Gastroesophageal sphincter (tissue), 4 donors: ENCODE measurements around the gene APOBR. TPM values are rescaled to one million over a fixed set of nuclear protein-coding genes. Genes with fewer than 3 reads are reported as not detected.
A peak's percentile ranks its signal among the peaks of the same experiment; 100 is the strongest.

Source experiments
- ATAC-seq: fragments of 150-250 bp; one replicate; pipeline ENCODE4 v1.9.1; 2016; ENCODE audit warnings: mild to moderate bottlenecking, moderate library complexity
- H3K27ac ChIP-seq, 4 donors: fragments of 200-600 bp; sonication (generic) in 3 of 4; 1 replicate in 3 of 4; 2 replicates in 1 of 4; pipeline ENCODE4 v1.5.1; 2016 to 2019
- H3K27me3 ChIP-seq: fragments of 200-600 bp; sonication (generic); one replicate; pipeline ENCODE4 v1.5.1; 2019
- H3K36me3 ChIP-seq, 2 donors: fragments of 200-600 bp; sonication (generic); one replicate each; pipeline ENCODE4 v1.5.1; 2019; ENCODE audit warnings: control low read depth in 1 of 2
- H3K4me1 ChIP-seq, 3 donors: fragments of 200-600 bp; sonication (generic); 1 replicate in 2 of 3; 2 replicates in 1 of 3; pipeline ENCODE4 v1.5.1; 2016 to 2019; ENCODE audit warnings: control low read depth in 2 of 3
- H3K4me3 ChIP-seq, 2 donors: fragments of 200-600 bp; sonication (generic); one replicate each; pipeline ENCODE4 v1.5.1; 2019; ENCODE audit warnings: mild to moderate bottlenecking in 1 of 2, moderate library complexity in 1 of 2
- H3K9me3 ChIP-seq, 3 donors: fragments of 200-600 bp; sonication (generic); one replicate each; pipeline ENCODE4 v1.5.1; 2017 to 2019; ENCODE audit warnings: control low read depth in 2 of 3
- EP300 ChIP-seq: sonication (generic); formaldehyde crosslinking; IDR thresholded peaks from one replicate; pipeline ENCODE4 v1.6.1; 2017; ENCODE audit warnings: antibody characterized with exemption, mild to moderate bottlenecking
- POLR2A ChIP-seq, 2 donors: fragments of 450-650 bp; IDR thresholded peaks; one replicate each; pipeline ENCODE4 v1.6.1; 2017; ENCODE audit warnings: antibody characterized with exemption in 2 of 2, mild to moderate bottlenecking in 2 of 2, moderate library complexity in 1 of 2
- POLR2AphosphoS5 ChIP-seq: sonication (generic); formaldehyde crosslinking; IDR thresholded peaks from one replicate; pipeline ENCODE4 v1.6.1; 2017; ENCODE audit warnings: antibody characterized with exemption
- WGBS, 2 donors: methylation state at CpG; one replicate each; pipeline ENCODE4 v1.1.5; 2018; ENCODE audit warnings: low coverage in 1 of 2; 5-methylcytosine and 5-hydroxymethylcytosine counted together
- total RNA-seq, 4 donors: library from RNA; depleted of rRNA; stranded (reverse); fragments of >200 nt; gene quantifications; one replicate each; pipeline ENCODE4 v1.1.0, GENCODE V29; 2016
- TF ChIP-seq, protein P1 (sequence below), 4 experiments: fragments of 200-600 bp in 2 of 4; fragments of 450-650 bp in 2 of 4; sonication (generic) in 1 of 4; IDR thresholded peaks; one replicate each; pipeline ENCODE4 v1.5.1; 2017 to 2019; ENCODE audit warnings: antibody characterized with exemption in 4 of 4, mild to moderate bottlenecking in 2 of 4, moderate library complexity in 2 of 4

The APOBR gene
- total RNA-seq, 4 donors from 2014 or later, result 1.2 to 3.1 (median 1.5) TPM

DNA sequence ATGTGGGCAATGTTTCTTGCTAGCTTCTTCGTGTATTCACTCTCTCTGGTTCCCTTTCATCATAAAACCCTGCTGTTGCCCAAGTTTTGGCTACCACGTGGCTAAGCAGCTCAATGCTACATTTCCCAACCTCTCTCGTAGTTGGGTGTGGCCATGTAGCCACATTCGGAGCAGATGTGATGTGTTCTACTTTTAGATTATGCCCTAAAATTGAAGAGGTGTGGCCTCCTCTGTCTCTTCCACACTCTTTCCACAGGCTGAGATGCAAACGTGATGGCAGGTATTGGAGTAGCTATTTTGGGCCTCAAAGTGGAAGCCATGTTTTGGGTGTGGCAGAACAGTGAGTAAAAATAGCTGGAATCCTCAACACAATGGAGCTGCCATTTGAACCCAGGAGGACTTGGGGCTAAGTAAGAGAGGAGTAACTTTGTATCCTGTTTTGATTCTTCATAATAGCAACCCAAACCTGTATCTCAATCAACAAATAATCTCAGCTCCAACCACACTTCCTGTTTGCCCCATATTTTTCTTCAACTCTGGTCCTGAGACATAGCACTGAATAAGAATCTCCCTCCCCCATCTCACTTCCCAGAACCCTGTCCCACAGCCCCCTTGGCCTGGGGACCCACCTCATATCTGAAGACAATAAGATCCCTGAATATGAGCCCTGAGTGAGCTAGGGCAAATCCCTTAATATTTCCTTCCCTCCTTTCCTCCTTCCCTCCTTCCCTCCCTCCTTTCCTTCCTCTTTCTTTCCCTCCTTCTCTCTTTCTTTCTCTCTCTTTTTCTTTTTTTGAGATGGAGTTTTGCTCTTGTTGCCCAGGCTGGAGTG lies 40.3 kb downstream of the APOBR start:
- TF ChIP-seq POLR2A (IDR thresholded peaks at IDR 0.05), result peak in 1 of 2 donors; percentile 26
- TF ChIP-seq EP300, result no peak
- peak; percentile 37 for TF ChIP-seq POLR2AphosphoS5
- ATAC-seq, result peak; percentile 58
- WGBS, 2 donors, result 57 to 88% methylated on average over 1 to 5 of the region's 5 CpGs
- H3K36me3 ChIP-seq, result peaks cover 0 to 33% of the 10 kb centered on the region in 2 donors
- H3K9me3 ChIP-seq, result no peaks in the 10 kb centered on the region
- H3K4me3 ChIP-seq, result no peak overlapping the region
- peaks cover 4 to 78% (median 8%) of the 10 kb centered on the region in 3 donors for H3K4me1 ChIP-seq
- peak overlapping the region in 3 of 4 donors; percentile 70 to 93 (median 76) for H3K27ac ChIP-seq
- H3K27me3 ChIP-seq, result no peaks in the 10 kb centered on the region

DNA sequence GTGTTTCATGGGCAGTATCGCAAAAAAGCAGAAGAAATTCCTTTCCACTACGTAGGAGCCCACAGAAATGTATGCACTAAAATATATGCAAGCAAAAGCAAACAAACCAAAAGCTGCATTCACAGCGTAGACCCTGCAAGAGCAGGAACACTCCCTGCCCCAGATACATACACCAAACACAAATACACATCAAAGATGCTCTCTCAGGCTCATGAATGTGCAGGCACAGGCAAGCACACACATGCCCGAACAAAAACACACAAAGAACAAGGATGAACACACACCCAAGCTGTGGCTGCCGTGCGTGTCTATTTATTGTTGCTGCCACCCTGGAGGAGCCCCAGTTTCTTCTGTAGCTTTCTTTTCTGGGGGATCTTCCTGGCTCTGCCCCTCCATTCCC lies 42.6 kb downstream of the APOBR start:
- no peak for ATAC-seq
- TF ChIP-seq POLR2A (IDR thresholded peaks at IDR 0.05) (no peak), EP300 (no peak), POLR2AphosphoS5 (no peak)
- TF ChIP-seq, protein P1, sequence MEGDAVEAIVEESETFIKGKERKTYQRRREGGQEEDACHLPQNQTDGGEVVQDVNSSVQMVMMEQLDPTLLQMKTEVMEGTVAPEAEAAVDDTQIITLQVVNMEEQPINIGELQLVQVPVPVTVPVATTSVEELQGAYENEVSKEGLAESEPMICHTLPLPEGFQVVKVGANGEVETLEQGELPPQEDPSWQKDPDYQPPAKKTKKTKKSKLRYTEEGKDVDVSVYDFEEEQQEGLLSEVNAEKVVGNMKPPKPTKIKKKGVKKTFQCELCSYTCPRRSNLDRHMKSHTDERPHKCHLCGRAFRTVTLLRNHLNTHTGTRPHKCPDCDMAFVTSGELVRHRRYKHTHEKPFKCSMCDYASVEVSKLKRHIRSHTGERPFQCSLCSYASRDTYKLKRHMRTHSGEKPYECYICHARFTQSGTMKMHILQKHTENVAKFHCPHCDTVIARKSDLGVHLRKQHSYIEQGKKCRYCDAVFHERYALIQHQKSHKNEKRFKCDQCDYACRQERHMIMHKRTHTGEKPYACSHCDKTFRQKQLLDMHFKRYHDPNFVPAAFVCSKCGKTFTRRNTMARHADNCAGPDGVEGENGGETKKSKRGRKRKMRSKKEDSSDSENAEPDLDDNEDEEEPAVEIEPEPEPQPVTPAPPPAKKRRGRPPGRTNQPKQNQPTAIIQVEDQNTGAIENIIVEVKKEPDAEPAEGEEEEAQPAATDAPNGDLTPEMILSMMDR (IDR thresholded peaks at IDR 0.05), result no peak
- Histone ChIP-seq H3K36me3 (peaks cover 0 to 33% of the 10 kb centered on the region in 2 donors), H3K27ac (peak overlapping the region in 3 of 4 donors; percentile 91 to 98 (median 93)), H3K4me1 (peaks cover 1 to 76% (median 8%) of the 10 kb centered on the region in 3 donors), H3K9me3 (no peaks in the 10 kb centered on the region), H3K27me3 (no peaks in the 10 kb centered on the region), H3K4me3 (peak overlapping the region; percentile 54 to 63)
- 70 to 71% methylated on average over 2 to 5 of the region's 6 CpGs for WGBS, 2 donors

DNA sequence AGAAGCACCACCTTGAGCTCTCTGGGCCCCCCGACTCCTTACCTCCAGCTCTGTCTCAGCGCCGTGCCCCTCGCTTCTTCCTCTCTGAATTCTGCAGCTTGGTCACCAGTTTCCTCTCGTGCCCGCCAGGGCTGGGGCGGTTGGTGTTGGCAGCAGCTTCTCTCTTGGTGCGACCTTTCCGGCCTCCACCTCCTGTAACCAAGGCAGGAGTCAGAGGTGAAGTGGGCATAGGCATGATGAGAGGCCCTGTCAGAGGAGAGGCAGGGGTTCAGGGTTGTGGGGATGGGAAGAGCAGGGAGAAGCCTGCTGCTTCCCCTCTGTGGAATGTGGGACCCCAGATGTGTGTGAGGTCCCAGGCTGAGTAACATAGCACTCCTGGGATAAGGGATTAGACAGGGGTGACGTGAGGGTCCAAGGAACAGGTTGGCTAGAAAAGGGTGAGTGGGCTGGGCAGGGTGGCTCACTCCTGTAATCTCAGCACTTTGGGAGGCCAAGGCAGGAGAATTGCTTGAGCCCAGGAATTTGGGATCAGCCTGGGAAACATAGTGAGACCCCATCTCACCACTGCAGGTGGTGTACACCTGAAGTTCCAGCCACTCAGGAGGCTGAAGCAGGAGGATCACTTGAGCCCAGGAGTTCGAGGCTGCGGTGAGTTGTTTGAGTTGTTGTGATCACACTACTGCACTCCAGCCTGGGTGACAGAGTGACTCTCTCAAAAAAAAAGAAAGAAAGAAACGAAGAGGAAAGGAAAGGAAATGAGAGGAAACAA lies 43.7 kb downstream of the APOBR start:
- no peaks in the 10 kb centered on the region for H3K27me3 ChIP-seq
- TF ChIP-seq, protein P1 (IDR thresholded peaks at IDR 0.05), result no peak
- TF ChIP-seq POLR2A (IDR thresholded peaks at IDR 0.05) (no peak), EP300 (no peak), POLR2AphosphoS5 (no peak)
- no peak for ATAC-seq
- peak overlapping the region; percentile 86 to 98 (median 92) for H3K27ac ChIP-seq
- H3K9me3 ChIP-seq, result no peaks in the 10 kb centered on the region
- 90 to 94% methylated on average over 7 to 9 of the region's 13 CpGs for WGBS, 2 donors
- H3K36me3 ChIP-seq, result peaks cover 0 to 33% of the 10 kb centered on the region in 2 donors
- H3K4me3 ChIP-seq, result peak overlapping the region; percentile 54 to 63
- peaks cover 0 to 66% (median 8%) of the 10 kb centered on the region in 3 donors for H3K4me1 ChIP-seq

DNA sequence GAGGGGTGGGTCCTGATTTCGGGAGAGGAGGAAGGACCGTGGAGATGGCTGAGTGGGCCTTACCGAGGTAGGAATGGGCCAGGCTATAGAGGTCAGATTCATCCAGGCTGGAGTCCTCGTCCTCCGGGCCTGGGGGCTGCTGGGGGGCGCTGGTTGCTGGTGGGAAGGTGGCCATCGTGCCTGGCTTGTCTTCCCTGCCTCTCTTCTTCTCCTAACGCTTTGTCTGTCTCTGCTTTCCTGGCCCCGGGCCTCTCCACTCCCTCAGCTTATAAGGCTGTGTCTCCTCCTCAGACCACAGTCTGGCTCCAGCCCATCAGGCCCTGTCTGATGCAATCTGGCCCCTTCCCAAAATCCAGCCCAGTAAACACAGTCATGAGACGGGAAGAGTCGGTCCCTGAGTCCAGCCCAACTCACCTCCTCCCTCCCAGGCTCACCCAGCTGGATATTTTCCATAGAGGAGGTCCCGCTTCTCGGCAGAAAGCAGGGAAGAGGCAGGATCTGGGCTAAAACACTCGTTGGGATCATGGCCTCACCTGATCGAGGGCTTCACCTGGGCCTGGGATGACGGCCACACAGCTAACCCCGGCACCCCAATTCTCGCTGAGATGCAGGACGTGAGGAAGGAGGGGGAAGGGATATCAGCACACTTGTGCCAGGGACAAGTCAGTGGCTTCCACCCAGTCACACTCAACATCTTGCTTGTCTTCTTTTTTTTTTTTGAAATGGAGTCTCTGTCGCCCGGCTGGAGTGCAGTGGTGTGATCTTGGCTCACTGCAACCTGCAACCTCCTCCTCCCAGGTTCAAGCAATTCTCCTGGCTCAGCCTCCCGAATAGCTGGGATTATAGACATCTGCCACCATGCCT lies 44.5 kb downstream of the APOBR start, which contains the start of gene NUPR1:
Gene NUPR1, minus strand, starts transcription at position 242 of the 864 bp plus-strand sequence. Its CDS starts 67 bp downstream, at position 175.
- peak; percentile 98 for ATAC-seq

More for the DNA sequence above, 44.5 kb downstream of the APOBR start, which contains the start of gene NUPR1:
- 16 to 27% methylated on average over 9 to 11 of the region's 22 CpGs for WGBS, 2 donors
- Histone ChIP-seq H3K4me1 (peaks cover 0 to 58% (median 8%) of the 10 kb centered on the region in 3 donors), H3K27me3 (no peaks in the 10 kb centered on the region), H3K36me3 (peaks cover 0 to 26% of the 10 kb centered on the region in 2 donors), H3K9me3 (no peaks in the 10 kb centered on the region), H3K27ac (peak within 1 kb of the TSS; percentile 86 to 98 (median 92)), H3K4me3 (peak within 1 kb of the TSS; percentile 54 to 63)
- TF ChIP-seq POLR2AphosphoS5 (peak; percentile 97), POLR2A (IDR thresholded peaks at IDR 0.05) (peak; percentile 66 to 87), EP300 (no peak)
- TF ChIP-seq, protein P1 (IDR thresholded peaks at IDR 0.05), result no peak
